OCI-LY1 (cell line): Measurements from ENCODE around the gene ERAP2.

Experiments
- H2AFZ ChIP-seq: fragments of 200-600 bp; sonication (generic), shearing (Covaris generic); 2 replicates; pipeline ENCODE4 v1.6.0; 2014; ENCODE audit warnings: antibody characterized with exemption, mild to moderate bottlenecking, low read length
- H3F3A ChIP-seq: fragments of 200-600 bp; sonication (generic), shearing (Covaris generic); 2 replicates; pipeline ENCODE4 v1.6.0; 2014; ENCODE audit warnings: mild to moderate bottlenecking, antibody characterized with exemption, low read length, moderate library complexity; ENCODE audit not compliant: insufficient read depth
- H3K27ac ChIP-seq: fragments of 200-600 bp; sonication (generic); 2 replicates; pipeline ENCODE4 v1.5.1; 2014; ENCODE audit warnings: low read length, mixed run types, mild to moderate bottlenecking, low read depth; ENCODE audit not compliant: poor library complexity, severe bottlenecking
- H3K27me3 ChIP-seq: fragments of 200-600 bp; sonication (generic); 2 replicates; pipeline ENCODE4 v1.6.0; 2014; ENCODE audit warnings: antibody characterized with exemption, mild to moderate bottlenecking, low read length, moderate library complexity; ENCODE audit not compliant: insufficient read depth
- H3K36me3 ChIP-seq: fragments of 200-600 bp; sonication (generic); 2 replicates; pipeline ENCODE4 v1.6.1; 2014; ENCODE audit warnings: mild to moderate bottlenecking, antibody characterized with exemption, low read length, moderate library complexity, mixed read lengths; ENCODE audit not compliant: insufficient read depth
- H3K4me1 ChIP-seq: fragments of 200-600 bp; sonication (generic); 2 replicates; pipeline ENCODE4 v1.5.1; 2014; ENCODE audit warnings: mild to moderate bottlenecking, low read length, moderate library complexity; ENCODE audit not compliant: insufficient read depth, severe bottlenecking
- H3K4me2 ChIP-seq: fragments of 200-600 bp; sonication (generic), shearing (Covaris generic); 2 replicates; pipeline ENCODE4 v1.6.1; 2014; ENCODE audit warnings: low read length
- H3K4me3 ChIP-seq: fragments of 200-600 bp; sonication (generic); 2 replicates; pipeline ENCODE4 v1.5.1; 2014; ENCODE audit warnings: low read length, low read depth, mild to moderate bottlenecking, mixed read lengths; ENCODE audit not compliant: poor library complexity, severe bottlenecking
- H3K79me2 ChIP-seq: fragments of 200-600 bp; shearing (Covaris generic); 2 replicates; pipeline ENCODE4 v1.6.1; 2016; ENCODE audit warnings: mixed run types, low read length, mixed read lengths; ENCODE audit not compliant: insufficient read depth
- H3K9ac ChIP-seq: fragments of 200-600 bp; sonication (generic), shearing (Covaris generic); 2 replicates; pipeline ENCODE4 v1.6.1; 2014; ENCODE audit warnings: mild to moderate bottlenecking, low read length, mixed read lengths
- H3K9me2 ChIP-seq: fragments of 200-600 bp; sonication (generic), shearing (Covaris generic); 2 replicates; pipeline ENCODE4 v1.6.1; 2014; ENCODE audit warnings: low read depth, mild to moderate bottlenecking, low read length, mixed read lengths
- H3K9me3 ChIP-seq: fragments of 200-600 bp; shearing (Covaris generic); 2 replicates; pipeline ENCODE4 v1.6.1; 2014; ENCODE audit warnings: low read length, mixed read lengths
- H4K20me1 ChIP-seq: fragments of 200-600 bp; sonication (generic), shearing (Covaris generic); 2 replicates; pipeline ENCODE4 v1.6.0; 2016; ENCODE audit warnings: mild to moderate bottlenecking, low read length; ENCODE audit not compliant: insufficient read depth
- EZH2 ChIP-seq: fragments of 200-600 bp; sonication (generic), shearing (Covaris generic); IDR thresholded peaks from 2 replicates; pipeline ENCODE4 v1.8.0; 2017; ENCODE audit warnings: borderline replicate concordance, mixed run types, mild to moderate bottlenecking, antibody characterized with exemption, low read length, moderate library complexity, mixed read lengths
- TF ChIP-seq, protein P1 (sequence below): fragments of 200-600 bp; sonication (generic), shearing (Covaris generic); IDR thresholded peaks from 2 replicates; pipeline ENCODE4 v1.5.1; 2017; ENCODE audit warnings: mild to moderate bottlenecking, antibody characterized with exemption, low read length, moderate library complexity, mixed read lengths

Gene ERAP2

DNA sequence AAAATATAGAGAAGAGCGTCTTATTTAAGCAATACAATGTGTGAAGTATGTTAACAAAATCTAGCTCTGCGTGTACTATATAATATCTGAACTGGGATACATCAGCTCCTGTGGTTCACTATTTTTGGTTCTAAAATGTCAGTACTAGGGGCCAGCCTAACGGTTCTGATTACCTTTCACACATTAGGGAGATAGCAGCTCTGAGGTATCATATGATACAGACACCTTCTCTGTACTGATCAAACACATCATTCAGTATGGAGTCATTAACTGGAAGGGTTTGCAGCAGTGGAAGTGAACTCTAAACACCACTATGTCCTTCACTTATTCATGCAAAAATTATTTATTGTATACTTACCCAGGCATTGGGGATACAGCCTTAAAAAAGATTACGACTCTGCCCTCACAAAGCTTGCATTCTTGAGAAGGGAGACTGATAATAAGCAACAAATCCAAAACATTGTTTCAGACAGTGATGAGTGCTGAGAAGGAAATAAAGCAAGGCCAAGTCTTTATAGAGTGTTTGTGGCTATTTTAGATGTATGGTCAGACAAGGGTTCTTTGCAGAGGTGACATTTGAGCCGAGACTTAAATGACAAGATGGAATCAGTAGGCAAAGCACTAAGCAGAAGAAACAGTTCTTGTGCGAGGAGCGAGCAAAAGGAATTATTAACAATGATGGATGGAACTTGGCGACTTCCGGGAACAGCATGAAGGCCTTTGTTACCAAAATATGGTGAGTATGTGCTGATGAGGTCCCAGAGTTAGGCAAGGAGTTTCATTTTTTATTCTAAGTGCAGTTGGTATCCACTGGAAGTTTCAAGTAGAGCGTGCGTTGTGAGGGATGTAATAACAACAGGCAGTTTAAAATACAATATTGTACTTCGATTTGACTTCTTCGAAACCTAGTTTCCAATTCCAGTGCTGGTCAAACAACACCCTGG lies 57.7 kb downstream of the ERAP2 start:
- no peaks in the 10 kb centered on the region for H3K9me2 ChIP-seq
- peaks cover 20% of the 10 kb centered on the region for H3K36me3 ChIP-seq
- H4K20me1 ChIP-seq = no peaks in the 10 kb centered on the region
- H3K9me3 ChIP-seq = 0 out of 2 replicates have a peak, but pooled peaks cover 2% of the 10 kb centered on the region
- H3K27ac ChIP-seq = peak overlapping the region; percentile 99
- H3K27me3 ChIP-seq = no peaks in the 10 kb centered on the region
- peaks cover 31% of the 10 kb centered on the region for H3K79me2 ChIP-seq
- H3K4me3 ChIP-seq = peak overlapping the region; percentile 81
- H3F3A ChIP-seq = no peaks in the 10 kb centered on the region
- peak overlapping the region; percentile 97 for H3K9ac ChIP-seq
- no peak overlapping the region for H2AFZ ChIP-seq
- no peak for TF ChIP-seq EZH2
- TF ChIP-seq, protein P1, sequence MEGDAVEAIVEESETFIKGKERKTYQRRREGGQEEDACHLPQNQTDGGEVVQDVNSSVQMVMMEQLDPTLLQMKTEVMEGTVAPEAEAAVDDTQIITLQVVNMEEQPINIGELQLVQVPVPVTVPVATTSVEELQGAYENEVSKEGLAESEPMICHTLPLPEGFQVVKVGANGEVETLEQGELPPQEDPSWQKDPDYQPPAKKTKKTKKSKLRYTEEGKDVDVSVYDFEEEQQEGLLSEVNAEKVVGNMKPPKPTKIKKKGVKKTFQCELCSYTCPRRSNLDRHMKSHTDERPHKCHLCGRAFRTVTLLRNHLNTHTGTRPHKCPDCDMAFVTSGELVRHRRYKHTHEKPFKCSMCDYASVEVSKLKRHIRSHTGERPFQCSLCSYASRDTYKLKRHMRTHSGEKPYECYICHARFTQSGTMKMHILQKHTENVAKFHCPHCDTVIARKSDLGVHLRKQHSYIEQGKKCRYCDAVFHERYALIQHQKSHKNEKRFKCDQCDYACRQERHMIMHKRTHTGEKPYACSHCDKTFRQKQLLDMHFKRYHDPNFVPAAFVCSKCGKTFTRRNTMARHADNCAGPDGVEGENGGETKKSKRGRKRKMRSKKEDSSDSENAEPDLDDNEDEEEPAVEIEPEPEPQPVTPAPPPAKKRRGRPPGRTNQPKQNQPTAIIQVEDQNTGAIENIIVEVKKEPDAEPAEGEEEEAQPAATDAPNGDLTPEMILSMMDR = no peak
- H3K4me2 ChIP-seq = peak overlapping the region; percentile 98
- peaks cover 71% of the 10 kb centered on the region for H3K4me1 ChIP-seq

DNA sequence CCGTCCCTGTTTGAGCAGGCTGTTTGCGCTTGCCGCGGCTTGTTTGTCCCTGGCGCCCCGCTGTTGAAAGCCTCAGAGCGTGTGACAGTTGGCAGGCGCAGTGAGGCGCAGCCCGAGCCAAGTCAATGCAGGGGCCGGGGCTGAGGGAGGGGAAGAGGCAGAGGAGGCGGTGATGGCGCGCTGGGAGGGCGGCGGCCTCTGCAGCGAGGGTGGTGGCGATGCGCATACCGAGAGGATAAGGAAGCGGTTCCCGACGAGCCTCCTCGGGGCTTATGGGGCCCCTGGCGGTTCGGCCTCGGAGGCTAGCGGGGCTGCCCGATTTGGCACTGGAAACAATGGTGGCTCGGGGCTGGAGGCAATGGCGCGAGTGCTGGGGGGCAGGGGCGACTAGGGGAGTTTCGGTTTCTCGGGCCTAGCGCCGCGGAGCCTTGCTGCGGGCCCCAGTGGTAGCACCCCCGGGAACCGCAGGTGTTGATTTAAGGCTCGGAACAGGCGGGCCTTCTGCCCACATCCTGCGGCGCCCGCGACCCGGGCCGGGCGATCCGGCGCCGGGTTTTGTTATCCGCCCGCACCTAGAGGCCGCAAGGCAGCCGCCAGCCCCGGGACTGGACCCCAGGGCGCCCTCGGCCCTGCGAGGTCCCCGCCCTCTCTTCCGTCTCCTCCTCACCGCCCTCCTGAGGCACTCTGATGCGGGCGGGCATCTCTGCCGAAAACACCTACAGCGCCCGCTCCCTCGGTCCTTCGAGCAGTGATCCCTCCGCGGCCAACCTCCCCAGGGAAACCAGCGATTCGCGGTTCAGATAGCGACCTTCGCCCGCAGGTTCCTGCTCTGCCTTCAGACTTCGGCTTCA lies 58.6 kb downstream of the ERAP2 start:
- Histone ChIP-seq H3K9ac (peak overlapping the region; percentile 97), H3K4me3 (peak overlapping the region; percentile 81), H3F3A (no peaks in the 10 kb centered on the region), H3K79me2 (peaks cover 40% of the 10 kb centered on the region), H4K20me1 (no peaks in the 10 kb centered on the region), H3K4me1 (peaks cover 71% of the 10 kb centered on the region), H3K27ac (peak overlapping the region; percentile 99), H3K9me2 (no peaks in the 10 kb centered on the region), H3K9me3 (0 out of 2 replicates have a peak, but pooled peaks cover 2% of the 10 kb centered on the region), H3K27me3 (no peaks in the 10 kb centered on the region), H3K36me3 (peaks cover 28% of the 10 kb centered on the region), H2AFZ (no peak overlapping the region), H3K4me2 (peak overlapping the region; percentile 98)
- TF ChIP-seq, protein P1 = peak; percentile 6; the same call in 1 of the 2 replicates
- no peak for TF ChIP-seq EZH2

DNA sequence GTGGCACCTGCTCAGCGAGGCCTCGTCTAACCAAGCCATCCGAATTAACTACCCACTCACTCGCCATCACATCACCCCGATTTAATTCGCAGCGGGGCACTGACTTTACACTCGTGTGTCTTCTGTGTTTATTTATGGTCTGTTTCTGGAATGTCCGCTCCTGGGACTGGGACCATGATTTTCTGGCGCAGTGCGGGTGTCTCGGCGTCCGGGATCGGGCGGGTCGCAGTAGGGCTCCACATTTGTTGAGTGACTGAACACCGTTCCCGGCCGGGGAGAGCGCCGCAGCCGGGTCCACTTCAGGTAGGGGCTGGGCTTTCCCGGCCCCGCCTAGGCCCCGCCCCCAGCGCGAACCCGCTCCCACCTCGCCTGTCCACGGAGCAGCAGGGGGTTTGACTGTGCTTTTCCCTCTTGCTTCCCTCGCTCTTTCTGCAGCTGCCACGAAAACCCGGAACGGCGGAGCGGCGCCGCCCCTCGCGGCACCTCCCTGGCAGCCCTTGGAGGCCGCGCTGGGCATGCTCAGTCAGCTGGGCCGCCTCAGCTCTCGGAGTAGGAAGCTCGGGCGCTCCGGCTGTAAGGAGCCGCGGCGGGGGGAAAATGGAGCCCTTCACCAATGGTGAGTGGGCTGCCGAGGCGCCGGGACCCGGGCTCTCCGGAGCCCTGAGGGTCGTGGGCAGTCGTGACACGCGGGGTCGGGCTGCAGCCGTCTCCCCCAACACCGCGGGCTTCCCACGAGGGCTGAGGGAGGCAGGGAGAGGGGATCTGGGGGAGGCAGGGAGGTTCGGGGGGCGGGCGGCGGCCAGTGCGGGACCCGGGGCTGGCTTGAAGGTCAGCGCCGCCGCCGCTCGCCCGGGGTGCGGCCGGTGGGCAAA lies 59.5 kb downstream of the ERAP2 start, which contains the start of gene LNPEP:
LNPEP (plus strand) TSS at position 522 of the 872 bp plus-strand sequence; CDS start at position 598, 76 bp downstream.
- Histone ChIP-seq H3K4me1 (peaks cover 70% of the 10 kb centered on the region), H3K36me3 (peaks cover 37% of the 10 kb centered on the region), H3K79me2 (peaks cover 49% of the 10 kb centered on the region)

More for the DNA sequence above, 59.5 kb downstream of the ERAP2 start, which contains the start of gene LNPEP:
- Histone ChIP-seq H2AFZ (no peak within 1 kb of the TSS), H3K27me3 (no peaks in the 10 kb centered on the region), H3K9me2 (no peaks in the 10 kb centered on the region), H3K4me3 (peak within 1 kb of the TSS; percentile 81), H3F3A (no peaks in the 10 kb centered on the region), H3K9ac (peak within 1 kb of the TSS; percentile 97), H3K9me3 (0 out of 2 replicates have a peak, but pooled peaks cover 2% of the 10 kb centered on the region), H4K20me1 (no peaks in the 10 kb centered on the region), H3K27ac (peak within 1 kb of the TSS; percentile 99), H3K4me2 (peak within 1 kb of the TSS; percentile 98)
- TF ChIP-seq EZH2 = no peak
- TF ChIP-seq, protein P1 = no peak
